Measurements from ENCODE around the gene JAG2.
A peak's percentile ranks its signal among the peaks of the same experiment; 100 is the strongest.

JAG2 gene

DNA sequence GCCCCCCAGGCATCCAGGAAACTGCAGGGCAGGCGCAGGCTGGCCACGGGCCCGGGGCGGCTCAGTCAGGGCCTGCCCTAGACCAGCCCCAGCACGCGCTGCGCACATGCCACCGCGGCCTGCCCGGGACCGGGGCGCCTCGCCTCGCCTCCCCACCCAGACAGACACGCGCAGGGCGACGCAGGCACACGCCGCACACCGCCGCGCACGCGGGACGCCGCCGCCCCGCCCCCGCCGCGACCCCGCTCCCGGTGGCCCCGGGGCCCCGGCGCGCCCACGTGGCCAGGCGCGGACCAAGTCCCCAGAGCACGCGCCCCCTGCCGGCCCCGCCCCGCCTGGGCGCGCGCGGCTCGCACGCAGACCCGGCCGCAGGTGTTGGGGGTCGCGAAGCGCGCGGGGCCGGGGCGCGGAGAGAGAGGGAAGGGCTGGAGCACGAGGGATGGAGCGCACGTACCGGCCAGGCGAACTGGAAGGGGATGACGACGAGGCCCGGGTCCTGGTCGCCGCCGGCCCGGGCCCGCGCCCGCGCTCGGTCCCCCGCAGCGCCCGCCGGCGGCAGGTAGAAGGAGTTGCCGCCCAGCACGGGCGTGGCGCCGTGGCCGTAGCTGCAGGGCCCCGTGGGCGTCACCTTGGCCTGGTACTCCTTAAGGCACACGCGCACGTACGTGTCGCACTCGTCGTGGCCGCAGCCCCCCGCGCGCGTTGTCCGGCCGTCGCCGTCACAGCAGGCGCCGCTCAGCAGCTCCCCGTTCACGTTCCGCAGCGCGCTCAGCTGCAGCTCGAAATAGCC, 1.1 kb downstream of the JAG2 start:
- H3K36me3 Mint-ChIP-seq = no peaks in the 10 kb centered on the region
- no peaks in the 10 kb centered on the region for H3K9me3 Mint-ChIP-seq
- ATAC-seq = no peak
- peaks cover 28% of the 10 kb centered on the region for H3K4me1 Mint-ChIP-seq
- H3K27ac Mint-ChIP-seq = no peak overlapping the region
- H3K27me3 Mint-ChIP-seq = peaks cover 35% of the 10 kb centered on the region
- no peak overlapping the region for H3K4me3 Mint-ChIP-seq

DNA sequence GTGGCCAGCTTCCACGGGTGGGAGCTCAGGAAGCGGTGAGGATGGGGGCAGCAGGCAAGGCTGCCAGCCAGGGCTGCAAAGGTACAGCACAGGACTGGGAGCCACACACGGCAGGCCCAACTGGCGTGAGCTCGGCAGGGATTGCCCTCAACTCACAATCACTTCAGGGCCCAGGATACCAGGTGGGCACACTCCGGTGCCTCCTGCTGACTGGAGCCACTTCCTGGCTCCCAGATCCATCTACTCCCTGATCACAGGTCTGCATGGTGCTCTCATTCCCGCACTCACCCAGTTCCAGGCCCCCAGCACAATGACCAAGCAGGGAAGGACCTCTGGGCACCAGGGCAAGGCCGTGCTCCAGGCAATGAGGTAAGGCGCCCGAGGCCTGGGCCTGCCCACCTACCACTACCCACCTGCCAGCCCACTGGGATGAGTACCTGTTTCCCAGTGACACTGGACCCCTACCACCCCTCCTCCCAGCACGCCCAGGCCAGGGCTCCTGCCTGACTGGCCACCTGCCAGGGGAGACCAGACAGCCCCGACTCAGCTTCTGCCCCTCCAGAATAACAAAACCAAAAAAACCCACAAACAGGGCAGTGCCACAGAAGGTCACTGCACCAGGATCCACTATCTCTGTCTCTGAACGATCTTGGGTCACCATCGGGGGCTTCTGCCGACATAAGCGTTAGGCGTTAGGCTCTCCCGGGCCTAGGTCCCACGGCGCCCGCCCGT, 1.8 kb downstream of the JAG2 start:
- Mint-ChIP-seq H3K27ac (no peak overlapping the region), H3K27me3 (peaks cover 40% of the 10 kb centered on the region), H3K4me1 (peaks cover 28% of the 10 kb centered on the region), H3K36me3 (no peaks in the 10 kb centered on the region), H3K9me3 (no peaks in the 10 kb centered on the region), H3K4me3 (no peak overlapping the region)
- no peak for ATAC-seq

DNA sequence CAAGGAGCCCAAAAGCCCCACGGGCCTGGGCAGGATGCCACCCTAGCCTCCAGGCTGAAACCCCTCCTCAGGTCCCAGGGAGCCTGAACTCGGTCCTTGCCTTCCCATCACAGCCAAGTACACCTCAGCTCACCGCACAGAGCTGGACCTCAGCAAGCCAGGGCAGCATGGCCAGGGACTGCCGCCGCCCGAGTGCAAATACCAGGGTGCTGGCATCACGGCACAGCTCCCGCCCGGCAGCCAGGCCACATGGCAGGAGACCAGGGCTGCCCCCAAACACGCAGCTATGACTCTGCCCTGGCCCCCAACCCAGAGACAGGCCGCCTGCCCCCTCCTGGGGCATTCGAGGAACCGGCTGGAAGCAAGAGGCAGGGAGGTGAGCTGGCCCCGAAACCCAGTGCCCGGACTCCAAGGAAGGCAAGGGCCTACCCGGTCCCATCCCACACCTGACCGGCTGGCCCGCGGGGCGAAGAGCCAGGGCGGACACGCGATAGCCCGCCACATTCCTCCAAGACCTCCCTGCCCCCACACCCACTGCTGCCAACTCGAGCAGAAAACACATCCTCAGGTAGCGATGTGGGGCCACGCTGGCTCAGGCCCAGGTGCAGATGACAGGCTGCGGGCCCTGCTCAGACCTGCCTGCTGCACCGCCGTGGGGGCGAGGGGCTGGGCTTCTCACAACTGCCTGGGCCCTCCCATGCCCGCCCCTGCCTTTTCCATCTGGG, 2.7 kb downstream of the JAG2 start:
- Mint-ChIP-seq H3K4me3 (no peak overlapping the region), H3K4me1 (peaks cover 28% of the 10 kb centered on the region), H3K36me3 (no peaks in the 10 kb centered on the region), H3K27me3 (peaks cover 48% of the 10 kb centered on the region), H3K27ac (no peak overlapping the region), H3K9me3 (no peaks in the 10 kb centered on the region)
- ATAC-seq = no peak

- ATAC-seq = no peak
- Mint-ChIP-seq H3K27me3 (peaks cover 48% of the 10 kb centered on the region), H3K27ac (no peak overlapping the region), H3K9me3 (no peaks in the 10 kb centered on the region), H3K4me1 (peaks cover 28% of the 10 kb centered on the region), H3K36me3 (no peaks in the 10 kb centered on the region), H3K4me3 (no peak overlapping the region)
Observed at GRCh38 chr14:105165134-105165704, 3.4 kb downstream of the JAG2 start.

DNA sequence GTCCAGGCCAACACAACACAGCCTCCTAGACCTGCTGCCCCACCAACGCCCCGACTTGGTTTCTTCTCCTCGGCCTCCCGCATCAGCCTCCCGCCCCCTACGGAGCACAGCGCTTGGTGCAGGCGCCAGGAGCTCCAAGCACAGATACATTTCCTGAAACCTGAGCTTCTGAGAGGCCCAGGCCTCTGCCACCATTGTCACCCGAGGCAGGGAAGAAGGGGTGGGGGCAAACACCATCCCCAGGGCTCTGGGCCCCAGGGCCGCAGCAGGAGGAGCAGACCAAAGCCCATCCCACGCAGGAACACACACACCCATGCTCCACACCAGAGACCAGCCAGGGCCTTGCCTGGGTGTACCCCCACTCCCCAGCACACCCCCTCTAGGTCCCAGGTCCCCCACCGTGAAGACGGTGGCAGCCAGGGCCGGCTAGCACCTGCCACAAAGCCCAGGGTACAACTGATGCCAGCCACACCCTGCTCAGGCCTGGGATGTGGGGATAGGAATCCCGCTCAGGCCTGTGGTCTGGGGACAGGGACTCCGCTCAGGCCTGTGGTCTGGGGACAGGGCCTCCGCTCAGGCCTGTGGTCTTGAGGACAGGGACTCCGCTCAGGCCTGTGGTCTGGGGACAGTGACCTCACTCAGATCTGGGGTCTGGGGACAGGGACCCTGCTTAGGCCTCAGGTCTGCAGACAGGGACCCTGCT, 5.4 kb downstream of the JAG2 start:
- H3K4me1 Mint-ChIP-seq = peaks cover 19% of the 10 kb centered on the region
- no peaks in the 10 kb centered on the region for H3K36me3 Mint-ChIP-seq
- no peaks in the 10 kb centered on the region for H3K9me3 Mint-ChIP-seq
- peaks cover 53% of the 10 kb centered on the region for H3K27me3 Mint-ChIP-seq
- H3K27ac Mint-ChIP-seq = no peak overlapping the region
- H3K4me3 Mint-ChIP-seq = no peak overlapping the region
- ATAC-seq = no peak

- Mint-ChIP-seq H3K9me3 (no peaks in the 10 kb centered on the region), H3K27me3 (peaks cover 56% of the 10 kb centered on the region), H3K36me3 (no peaks in the 10 kb centered on the region), H3K27ac (no peak overlapping the region), H3K4me1 (peaks cover 19% of the 10 kb centered on the region), H3K4me3 (no peak overlapping the region)
- ATAC-seq = no peak
Observed at GRCh38 chr14:105162669-105162979, 6.0 kb downstream of the JAG2 start.

DNA sequence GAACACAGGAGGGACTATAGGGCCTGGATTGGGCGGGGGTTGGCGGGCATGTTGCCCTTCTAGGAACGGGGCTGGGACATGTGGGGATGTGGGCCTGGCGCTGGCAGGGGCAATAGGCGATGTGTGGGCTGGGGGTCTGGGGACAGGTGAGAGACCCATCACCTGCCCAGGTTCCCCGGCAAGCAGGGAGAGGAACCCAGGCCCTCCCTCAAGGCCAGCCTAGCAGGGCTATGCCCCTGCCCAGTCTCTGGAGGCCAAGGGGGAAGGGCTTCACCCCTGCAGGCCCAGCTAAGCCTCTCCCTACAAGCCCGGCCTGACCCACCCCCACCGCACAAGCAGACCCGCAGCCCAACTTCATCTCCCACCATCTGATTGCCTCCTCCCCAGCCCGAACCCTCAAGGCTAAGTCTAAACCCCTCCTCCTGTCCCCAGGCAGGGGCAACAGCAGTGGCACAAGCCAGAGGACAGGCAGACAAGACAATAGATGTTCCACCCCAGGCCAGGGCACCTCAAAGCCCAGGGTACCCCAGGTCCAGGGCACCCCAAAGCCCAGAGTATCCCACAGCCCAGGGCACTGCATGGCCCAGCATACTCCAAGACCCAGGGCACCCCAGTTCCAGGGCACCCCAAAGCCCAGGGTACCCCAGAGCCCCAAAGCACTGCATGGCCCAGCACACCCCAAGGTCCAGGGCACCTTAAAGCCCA, 6.5 kb downstream of the JAG2 start:
- Mint-ChIP-seq H3K4me1 (peaks cover 19% of the 10 kb centered on the region), H3K9me3 (peaks cover 4% of the 10 kb centered on the region), H3K27me3 (peaks cover 60% of the 10 kb centered on the region), H3K4me3 (no peak overlapping the region), H3K36me3 (no peaks in the 10 kb centered on the region), H3K27ac (no peak overlapping the region)
- peak; percentile 49 for ATAC-seq

GRCh38 chr14:105161309-105161708, 7.3 kb downstream of the JAG2 start:
- ATAC-seq = no peak
- Mint-ChIP-seq H3K4me1 (peaks cover 14% of the 10 kb centered on the region), H3K9me3 (peaks cover 4% of the 10 kb centered on the region), H3K36me3 (no peaks in the 10 kb centered on the region), H3K4me3 (no peak overlapping the region), H3K27me3 (peaks cover 60% of the 10 kb centered on the region), H3K27ac (no peak overlapping the region)

DNA sequence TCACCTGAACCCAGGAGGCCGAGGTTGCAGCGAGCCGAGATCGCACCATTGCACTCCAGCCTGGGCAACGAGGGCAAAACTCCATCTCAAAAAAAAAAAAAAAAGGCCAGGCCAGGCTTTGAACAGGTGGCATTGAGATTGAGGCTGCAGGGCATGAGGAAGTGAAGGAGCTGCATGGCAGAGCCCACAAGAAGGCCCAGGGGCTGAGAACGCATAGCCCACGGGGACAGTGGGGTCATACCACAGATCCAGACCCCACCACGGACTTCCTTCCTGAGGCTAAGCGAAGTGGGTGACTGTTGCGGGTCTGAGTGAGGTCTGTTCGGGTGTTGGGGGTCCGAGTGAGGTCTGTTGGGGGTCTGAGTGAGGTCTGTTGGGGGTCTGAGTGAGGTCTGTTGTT, 7.8 kb downstream of the JAG2 start:
- no peaks in the 10 kb centered on the region for H3K36me3 Mint-ChIP-seq

DNA sequence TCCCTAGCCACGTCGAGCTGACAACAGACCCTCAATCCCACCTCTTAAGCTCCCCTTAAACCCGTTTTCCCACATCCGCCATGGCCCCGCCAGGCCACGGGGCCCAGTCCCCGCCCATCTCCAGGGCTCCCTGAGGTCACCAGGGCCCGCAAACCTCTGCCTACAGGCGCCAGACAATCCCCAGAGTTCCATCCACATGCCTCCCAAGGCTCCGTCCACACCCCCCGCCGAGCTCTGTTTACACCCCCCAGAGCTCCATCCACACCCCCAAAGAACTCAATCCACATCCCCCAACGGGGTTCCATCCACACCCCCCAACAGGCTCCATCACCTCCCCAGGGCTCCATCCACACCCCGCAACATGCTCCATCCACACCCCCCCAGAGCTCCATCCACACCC, 9.2 kb downstream of the JAG2 start:
- no peaks in the 10 kb centered on the region for H3K36me3 Mint-ChIP-seq
- H3K27me3 Mint-ChIP-seq = peaks cover 76% of the 10 kb centered on the region
- no peak overlapping the region for H3K4me3 Mint-ChIP-seq
- H3K9me3 Mint-ChIP-seq = peaks cover 4% of the 10 kb centered on the region
- no peak overlapping the region for H3K27ac Mint-ChIP-seq
- ATAC-seq = no peak
- H3K4me1 Mint-ChIP-seq = no peaks in the 10 kb centered on the region

More for the DNA sequence above, 7.8 kb downstream of the JAG2 start:
- no peak overlapping the region for H3K27ac Mint-ChIP-seq
- peaks cover 62% of the 10 kb centered on the region for H3K27me3 Mint-ChIP-seq
- H3K4me3 Mint-ChIP-seq = no peak overlapping the region
- ATAC-seq = no peak
- peaks cover 4% of the 10 kb centered on the region for H3K9me3 Mint-ChIP-seq
- peaks cover 10% of the 10 kb centered on the region for H3K4me1 Mint-ChIP-seq

DNA sequence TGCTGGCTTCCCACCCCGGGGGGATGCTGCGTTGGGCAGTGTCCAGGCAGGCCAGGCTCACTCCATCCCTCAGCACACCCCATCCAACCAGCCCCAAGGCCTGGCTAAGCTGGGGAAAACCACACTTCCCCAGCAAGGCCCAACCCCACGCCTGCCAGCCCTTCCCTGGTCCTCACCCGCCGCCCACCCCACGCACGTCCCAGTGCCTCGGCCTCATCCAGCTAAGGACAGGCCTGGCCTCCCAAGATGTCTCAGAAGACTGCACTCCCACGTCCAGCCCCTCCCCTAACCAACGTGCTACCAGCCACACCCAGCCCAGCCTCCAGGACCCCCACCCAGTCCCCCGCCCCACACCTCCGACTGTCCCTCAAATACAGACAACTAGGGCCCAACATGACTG, 9.8 kb downstream of the JAG2 start:
- Mint-ChIP-seq H3K27ac (no peak overlapping the region), H3K4me3 (no peak overlapping the region), H3K9me3 (peaks cover 4% of the 10 kb centered on the region), H3K4me1 (no peaks in the 10 kb centered on the region), H3K36me3 (no peaks in the 10 kb centered on the region), H3K27me3 (peaks cover 81% of the 10 kb centered on the region)
- no peak for ATAC-seq

DNA sequence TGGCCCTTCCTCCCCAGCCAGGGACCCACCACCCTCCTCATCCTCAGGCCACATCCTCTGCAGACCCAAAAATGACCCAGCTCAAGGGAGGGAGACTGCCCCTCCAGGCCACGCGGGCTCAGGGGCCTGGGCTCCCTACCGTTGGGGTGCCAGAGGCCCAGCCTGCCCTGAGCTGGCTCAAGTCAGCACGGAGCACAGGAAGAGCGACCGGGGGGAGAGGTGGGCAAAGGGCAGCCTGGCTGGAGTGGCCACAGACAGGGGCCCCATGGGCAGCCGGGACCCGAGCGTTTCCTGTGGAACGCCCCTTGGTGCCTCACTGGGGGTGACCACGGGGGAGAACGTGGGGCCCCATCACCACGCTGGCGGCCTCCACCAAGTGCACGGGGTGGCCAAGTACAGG, 10.7 kb downstream of the JAG2 start:
- Mint-ChIP-seq H3K4me3 (no peak overlapping the region), H3K4me1 (no peaks in the 10 kb centered on the region), H3K9me3 (peaks cover 4% of the 10 kb centered on the region), H3K27ac (no peak overlapping the region), H3K27me3 (peaks cover 84% of the 10 kb centered on the region), H3K36me3 (no peaks in the 10 kb centered on the region)
- ATAC-seq = no peak

DNA sequence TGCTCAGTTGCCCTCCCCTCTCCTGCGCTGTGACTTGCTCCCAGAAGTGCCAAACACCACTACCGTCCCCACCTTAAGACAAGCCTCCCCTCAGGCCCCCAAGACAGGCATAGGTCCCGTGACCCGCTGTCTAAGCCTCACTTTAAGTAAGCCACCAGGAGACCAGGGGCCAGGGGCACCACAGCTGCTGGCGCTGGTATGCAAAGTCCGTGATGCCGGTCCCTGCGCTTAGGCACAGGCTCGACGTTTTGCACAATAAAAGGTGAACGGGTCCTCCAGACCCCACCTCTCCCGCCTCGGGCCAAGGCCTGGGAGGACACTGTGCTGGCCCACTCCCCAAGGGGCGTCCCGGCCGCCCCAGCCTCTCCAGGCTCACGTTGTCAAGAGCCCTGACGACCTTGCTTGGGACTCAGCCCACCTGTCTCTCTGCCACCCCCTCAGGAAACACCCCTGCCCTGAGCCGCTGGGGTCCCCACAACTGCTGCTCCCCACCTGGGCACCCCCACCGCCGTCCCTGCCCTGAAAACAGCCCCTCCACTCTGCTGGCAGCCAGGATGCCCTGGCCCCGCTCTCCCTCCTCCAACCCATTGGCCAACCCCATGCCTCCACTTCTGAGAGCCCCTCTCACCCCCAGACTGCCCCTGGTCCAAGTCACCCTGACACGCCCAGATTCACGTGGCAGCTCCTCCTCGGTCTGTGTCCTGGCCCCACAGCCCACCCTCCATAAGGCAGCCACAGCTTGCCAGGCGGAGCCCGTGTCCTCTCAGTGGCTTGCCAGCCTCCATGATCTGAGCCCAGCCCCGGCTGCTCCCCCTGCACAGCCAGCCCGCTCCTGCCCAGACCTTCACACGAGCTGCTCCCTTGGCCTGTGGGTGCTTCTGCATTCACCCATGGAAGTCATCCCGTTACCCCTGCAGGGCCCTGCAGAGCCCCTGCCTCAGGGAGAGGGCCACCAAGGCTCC, 11.9 kb downstream of the JAG2 start:
- no peak for ATAC-seq
- Mint-ChIP-seq H3K4me3 (no peak overlapping the region), H3K27ac (no peak overlapping the region), H3K4me1 (no peaks in the 10 kb centered on the region), H3K27me3 (peaks cover 86% of the 10 kb centered on the region), H3K9me3 (peaks cover 4% of the 10 kb centered on the region), H3K36me3 (no peaks in the 10 kb centered on the region)

Data from stimulated activated memory B cell treated with anti-CD40 and anti-IgM and Interleukin-4, amounts not matched to agents 10 μg/mL and 1 μg/mL and 100 μg/mL, for 72 hours (primary cell).